Thyroid gland (tissue), 4 donors: ENCODE data around the gene ARF6. TPM values are rescaled to one million over a fixed set of nuclear protein-coding genes. Genes with fewer than 3 reads are reported as not detected.

ENCODE experiments used
- DNase-seq, 2 donors: peaks; one replicate each; pipeline ENCODE4 v3.0.0-alpha.2; 2019
- H3K27ac ChIP-seq, 3 donors: fragments of 200-600 bp; sonication (generic); 1 replicate in 2 of 3; 2 replicates in 1 of 3; pipeline ENCODE4 v1.5.1; 2016 to 2019; ENCODE audit warnings: mild to moderate bottlenecking in 1 of 3, moderate library complexity in 1 of 3
- H3K27me3 ChIP-seq: fragments of 200-600 bp; sonication (generic); one replicate; pipeline ENCODE4 v1.5.1; 2019
- H3K36me3 ChIP-seq, 2 donors: fragments of 200-600 bp; sonication (generic); one replicate each; pipeline ENCODE4 v1.5.1; 2016 to 2019
- H3K4me1 ChIP-seq, 2 donors: fragments of 200-600 bp; sonication (generic); one replicate each; pipeline ENCODE4 v1.5.1; 2017 to 2019
- H3K4me3 ChIP-seq, 3 donors: fragments of 200-600 bp; sonication (generic); replicated peaks in 1 of 3; 1 replicate in 2 of 3; 2 replicates in 1 of 3; pipeline ENCODE4 v1.5.1; 2016; ENCODE audit warnings: mild to moderate bottlenecking in 1 of 3
- H3K9me3 ChIP-seq: fragments of 200-600 bp; sonication (generic); one replicate; pipeline ENCODE4 v1.5.1; 2017
- CTCF ChIP-seq, 6 experiments: fragments of 200-600 bp in 3 of 6; fragments of 450-650 bp in 3 of 6; sonication (generic) in 3 of 6; IDR thresholded peaks; one replicate each; pipeline ENCODE4 v1.5.1; 2016 to 2019; ENCODE audit warnings: antibody characterized with exemption in 6 of 6, mild to moderate bottlenecking in 2 of 6, inconsistent platforms in 1 of 6, moderate library complexity in 1 of 6
- POLR2A ChIP-seq, 2 donors: fragments of 450-650 bp; IDR thresholded peaks; one replicate each; pipeline ENCODE4 v1.6.1; 2017; ENCODE audit warnings: antibody characterized with exemption in 2 of 2, mild to moderate bottlenecking in 2 of 2, moderate library complexity in 1 of 2
- WGBS, 2 donors: methylation state at CpG; one replicate each; pipeline ENCODE4 v1.1.5; 2017; 5-methylcytosine and 5-hydroxymethylcytosine counted together
- intact Hi-C: fragments of 100-400 bp; cut with DNase I; formaldehyde crosslinking; loops from one replicate; pipeline ENCODE4 v1.15.1; 2023
- total RNA-seq, 4 donors: library from RNA; depleted of rRNA; stranded (reverse); fragments of >200 nt; gene quantifications; one replicate each; pipeline ENCODE4 v1.2.3, GENCODE V29; 2016

ARF6 gene
- total RNA-seq, 4 donors from 2014 or later: 35.6 to 59.4 (median 48.5) TPM

- H3K4me1 ChIP-seq: no peaks in the 10 kb centered on the region
- TF ChIP-seq CTCF (IDR thresholded peaks at IDR 0.05): no peak
- TF ChIP-seq POLR2A (IDR thresholded peaks at IDR 0.05): no peak
- DNase-seq: no peak
- H3K27me3 ChIP-seq: no peaks in the 10 kb centered on the region
- no peak overlapping the region for H3K4me3 ChIP-seq
- no peaks in the 10 kb centered on the region for H3K9me3 ChIP-seq
- intact Hi-C loops: loop anchor here (5.0 kb wide), 1 partner anchor 232 kb away; no protein-coding TSS in a partner anchor
- WGBS, 2 donors: 81 to 84% methylated on average over 12 of the region's 12 CpGs
- H3K27ac ChIP-seq: no peak overlapping the region
- no peaks in the 10 kb centered on the region for H3K36me3 ChIP-seq
These were observed 17.2 kb upstream of the ARF6 start for GRCh38 chr14:49875640-49876198.

GRCh38 chr14:49876563-49877127, 16.2 kb upstream of the ARF6 start:
- DNase-seq: no peak
- Histone ChIP-seq H3K27ac (no peak overlapping the region), H3K4me1 (no peaks in the 10 kb centered on the region), H3K9me3 (no peaks in the 10 kb centered on the region), H3K36me3 (no peaks in the 10 kb centered on the region), H3K4me3 (no peak overlapping the region), H3K27me3 (no peaks in the 10 kb centered on the region)
- intact Hi-C loops: loop anchor here (5.0 kb wide), 1 partner anchor 231 kb away; no protein-coding TSS in a partner anchor
- 58 to 66% methylated on average over 4 of the region's 4 CpGs for WGBS, 2 donors
- TF ChIP-seq POLR2A (IDR thresholded peaks at IDR 0.05): no peak
- no peak for TF ChIP-seq CTCF (IDR thresholded peaks at IDR 0.05)

GRCh38 chr14:49879646-49880204, 13.2 kb upstream of the ARF6 start:
- 67 to 71% methylated on average over 8 of the region's 8 CpGs for WGBS, 2 donors
- no peaks in the 10 kb centered on the region for H3K9me3 ChIP-seq
- intact Hi-C loops: loop anchor here (5.0 kb wide), 1 partner anchor 228 kb away; no protein-coding TSS in a partner anchor
- peak; percentile 24 to 41 for DNase-seq
- TF ChIP-seq POLR2A (IDR thresholded peaks at IDR 0.05) (no peak), CTCF (IDR thresholded peaks at IDR 0.05) (peak; percentile 31 to 68 (median 54))
- H3K4me3 ChIP-seq: no peak overlapping the region
- no peak overlapping the region for H3K27ac ChIP-seq
- H3K36me3 ChIP-seq: no peaks in the 10 kb centered on the region
- H3K27me3 ChIP-seq: no peaks in the 10 kb centered on the region
- H3K4me1 ChIP-seq: no peaks in the 10 kb centered on the region

- WGBS, 2 donors: 62 to 69% methylated on average over 9 of the region's 9 CpGs
- H3K9me3 ChIP-seq: no peaks in the 10 kb centered on the region
- H3K36me3 ChIP-seq: no peaks in the 10 kb centered on the region
- no peaks in the 10 kb centered on the region for H3K27me3 ChIP-seq
- intact Hi-C loops: no loop called here
- no peak for DNase-seq
- no peak overlapping the region for H3K4me3 ChIP-seq
- H3K27ac ChIP-seq: no peak overlapping the region
- H3K4me1 ChIP-seq: no peaks in the 10 kb centered on the region
- no peak for TF ChIP-seq CTCF (IDR thresholded peaks at IDR 0.05)
- no peak for TF ChIP-seq POLR2A (IDR thresholded peaks at IDR 0.05)
These were observed 12.4 kb upstream of the ARF6 start for GRCh38 chr14:49880267-49881064.
